Left colon (tissue), 2 donors: ENCODE results near the gene PRPH. TPM values are rescaled to one million over a fixed set of nuclear protein-coding genes. Genes with fewer than 3 reads are reported as not detected.
A peak's percentile ranks its signal among the peaks of the same experiment; 100 is the strongest.
"Not testable (repeated sequence)": the region's sequence is repeated elsewhere in the genome, so short reads cannot be mapped to it uniquely, and the experiment has no call there.

ENCODE experiments used
- ATAC-seq: fragments of 200-7000 bp; cut with Tn5 transposase; one replicate; pipeline ENCODE4 v1.9.1; 2020; ENCODE audit warnings: mild to moderate bottlenecking, moderate library complexity
- DNase-seq, 2 donors: peaks; one replicate each; pipeline ENCODE4 v3.0.0-alpha.2; 2020
- intact Hi-C, 2 donors: fragments of 100-400 bp; cut with DNase I in 1 of 2; cut with micrococcal nuclease in 1 of 2; formaldehyde crosslinking; loops; one replicate each; pipeline versions ENCODE4 v1.11.2 to v1.14.0; 2022; cut with DNase I, micrococcal nuclease
- long read RNA-seq: library from polyadenylated mRNA; unstranded; transcript quantifications from one replicate; pipeline ENCODE4 v2.0.0, GENCODE V29; 2021
- total RNA-seq, 2 donors: library from RNA; stranded (reverse); fragmentation: NEBNext Ultra II Directional; extraction: Animal tissue kit (Norgen Biotek cat#: 25700); gene quantifications; one replicate each; pipeline ENCODE4 v1.2.1, GENCODE V29; 2021
- donor health status: DM: no; HTN: no; CAD: no.
- donor health status: DM: yes; HTN: yes; CAD: no.

The PRPH gene
- 10 to 100 TPM in 1 of 2 donors, 1 to 10 TPM in 1; 5.5 to 14.3 TPM for total RNA-seq
- long read RNA-seq, partial matches to known transcripts = 0 of 1 reads
- long read RNA-seq, other reads (novel, unspliced or antisense) = 1 of 1 reads

DNA sequence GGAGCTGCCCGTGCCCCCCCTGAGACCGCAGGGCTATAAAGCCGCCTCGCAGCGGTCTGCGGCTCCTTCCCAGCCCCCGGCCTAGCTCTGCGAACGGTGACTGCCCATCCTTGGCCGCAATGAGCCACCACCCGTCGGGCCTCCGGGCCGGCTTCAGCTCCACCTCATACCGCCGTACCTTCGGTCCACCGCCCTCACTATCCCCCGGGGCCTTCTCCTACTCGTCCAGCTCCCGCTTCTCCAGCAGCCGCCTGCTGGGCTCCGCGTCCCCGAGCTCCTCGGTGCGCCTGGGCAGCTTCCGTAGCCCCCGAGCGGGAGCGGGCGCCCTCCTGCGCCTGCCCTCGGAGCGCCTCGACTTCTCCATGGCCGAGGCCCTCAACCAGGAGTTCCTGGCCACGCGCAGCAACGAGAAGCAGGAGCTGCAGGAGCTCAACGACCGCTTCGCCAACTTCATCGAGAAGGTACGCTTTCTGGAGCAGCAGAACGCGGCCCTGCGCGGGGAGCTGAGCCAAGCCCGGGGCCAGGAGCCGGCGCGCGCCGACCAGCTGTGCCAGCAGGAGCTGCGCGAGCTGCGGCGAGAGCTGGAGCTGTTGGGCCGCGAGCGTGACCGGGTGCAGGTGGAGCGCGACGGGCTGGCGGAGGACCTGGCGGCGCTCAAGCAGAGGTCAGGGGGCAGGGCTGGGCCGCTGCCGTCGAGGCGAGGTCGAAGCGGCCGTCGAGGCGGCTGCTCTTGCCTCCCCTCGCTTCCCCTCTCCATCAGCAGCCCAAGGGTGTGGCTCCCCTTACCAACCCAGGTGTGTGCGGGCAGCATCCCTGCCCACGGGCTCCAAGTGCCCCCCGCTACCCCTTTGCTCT lies at the start of gene PRPH:
Gene PRPH (plus strand): TSS at position 66 of the 855 bp plus-strand sequence. CDS start 54 bp downstream, at position 120.
- ATAC-seq (no peak), DNase-seq (peak in 1 of 2 donors; percentile 21)
- intact Hi-C loops = no loop called here

DNA sequence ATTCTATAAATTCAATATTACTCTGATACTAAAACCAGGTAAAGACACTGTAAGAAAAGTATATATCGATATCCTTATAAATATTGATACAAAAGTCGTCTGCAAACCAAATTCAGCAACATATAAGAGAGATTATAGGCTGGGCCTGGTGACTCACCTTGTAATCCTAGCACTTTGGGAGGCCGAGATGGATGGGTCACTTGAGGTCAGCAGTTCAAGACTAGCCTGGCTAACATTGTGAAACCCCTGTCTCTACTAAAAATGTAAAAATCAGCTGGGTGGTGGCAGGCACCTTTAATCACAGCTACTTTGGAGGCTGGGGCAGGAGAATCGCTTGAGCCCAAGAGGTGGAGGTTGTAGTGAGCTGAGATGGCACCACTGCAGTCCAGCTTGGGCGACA lies 43.6 kb upstream of the PRPH start:
- ATAC-seq (no peak), DNase-seq (no peak)
- intact Hi-C loops = no loop called here

DNA sequence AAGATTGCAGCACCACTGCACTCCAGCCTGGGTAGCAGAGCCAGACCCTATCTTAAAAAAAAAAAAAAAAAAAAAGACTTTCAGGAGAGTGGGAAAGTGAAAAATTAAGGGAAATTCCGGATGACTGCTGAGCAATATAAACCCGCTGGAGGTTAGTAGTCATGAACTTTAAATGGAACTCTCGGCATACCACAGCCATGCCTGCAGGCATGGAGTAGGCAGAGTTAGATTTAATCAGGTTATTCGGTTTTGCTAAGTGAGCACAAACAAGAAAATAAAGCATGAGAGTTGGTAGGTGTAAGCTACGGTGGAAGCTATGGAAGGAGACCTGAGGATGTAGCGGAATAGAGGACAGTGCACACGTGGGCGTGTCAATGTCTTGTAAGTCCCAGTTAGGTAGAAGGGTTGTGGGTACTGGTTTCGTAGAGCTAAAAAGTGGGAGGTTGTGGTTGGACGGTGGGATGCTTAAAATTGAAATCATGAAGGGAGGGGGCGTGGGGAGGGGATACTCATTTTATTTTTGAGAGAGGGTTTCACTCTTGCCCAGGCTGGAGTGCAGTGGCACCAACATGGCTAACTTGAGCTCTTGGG lies 41.8 kb upstream of the PRPH start:
- intact Hi-C loops = no loop called here
- no peak for ATAC-seq

DNA sequence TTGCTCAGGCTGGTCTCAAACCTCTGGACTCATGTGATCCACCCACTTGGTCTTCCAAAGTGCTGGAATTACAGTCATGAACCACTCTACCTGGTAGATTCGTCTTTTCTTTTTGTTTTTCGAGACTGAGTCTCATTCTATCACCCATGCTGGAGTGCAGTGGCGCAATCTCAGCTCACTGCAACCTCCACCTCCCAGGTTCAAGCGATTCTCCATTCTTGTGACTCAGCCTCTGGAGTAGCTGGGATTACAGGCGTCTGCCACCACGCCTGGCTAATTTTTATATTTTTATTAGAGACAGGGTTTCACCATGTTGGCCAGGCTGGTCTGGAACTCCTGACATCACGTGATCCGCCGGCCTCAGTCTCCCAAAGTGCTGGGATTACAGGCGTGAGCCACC lies 39.5 kb upstream of the PRPH start:
- DNase-seq, intact Hi-C loops, ATAC-seq: not testable (repeated sequence)

More for the DNA sequence above, 41.8 kb upstream of the PRPH start:
- DNase-seq = no peak

DNA sequence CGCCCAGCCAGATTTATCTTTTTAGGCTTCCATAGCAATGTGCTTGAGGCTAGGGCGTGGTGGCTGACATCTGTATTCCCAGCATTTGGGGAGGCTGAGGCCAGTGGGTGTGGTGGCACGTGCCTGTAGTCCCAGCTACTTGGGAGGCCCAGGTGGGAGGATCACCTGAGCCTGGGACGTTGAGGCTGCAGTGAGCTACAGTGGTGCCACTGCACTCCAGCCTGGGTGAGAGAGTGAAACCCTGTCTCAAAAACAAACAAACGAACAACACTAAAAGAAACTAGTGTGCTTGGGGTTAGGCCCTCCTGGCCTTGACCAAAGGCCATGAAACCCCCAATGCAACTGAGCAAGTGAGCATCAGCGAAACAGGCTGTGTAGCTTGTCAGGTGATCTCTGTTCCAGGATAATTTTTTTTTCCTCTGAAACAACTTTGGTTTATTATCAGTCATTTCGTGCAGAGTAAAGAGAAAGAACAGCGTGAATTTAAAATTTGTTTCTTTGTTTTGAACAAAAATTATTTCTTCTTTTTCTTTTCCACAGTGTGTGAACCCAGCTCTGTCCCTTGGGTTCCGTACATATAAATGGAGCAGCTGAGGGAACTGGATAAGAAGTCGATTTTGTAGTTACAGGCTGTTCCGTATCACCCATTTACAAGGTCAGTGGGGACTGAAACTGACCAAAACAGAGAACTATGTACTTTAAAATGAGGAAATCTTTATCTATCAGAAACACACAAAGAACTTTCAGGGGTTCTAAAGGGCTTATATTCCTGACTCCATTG lies 38.9 kb upstream of the PRPH start:
- ATAC-seq (no peak), DNase-seq (no peak)
- intact Hi-C loops = no loop called here

DNA sequence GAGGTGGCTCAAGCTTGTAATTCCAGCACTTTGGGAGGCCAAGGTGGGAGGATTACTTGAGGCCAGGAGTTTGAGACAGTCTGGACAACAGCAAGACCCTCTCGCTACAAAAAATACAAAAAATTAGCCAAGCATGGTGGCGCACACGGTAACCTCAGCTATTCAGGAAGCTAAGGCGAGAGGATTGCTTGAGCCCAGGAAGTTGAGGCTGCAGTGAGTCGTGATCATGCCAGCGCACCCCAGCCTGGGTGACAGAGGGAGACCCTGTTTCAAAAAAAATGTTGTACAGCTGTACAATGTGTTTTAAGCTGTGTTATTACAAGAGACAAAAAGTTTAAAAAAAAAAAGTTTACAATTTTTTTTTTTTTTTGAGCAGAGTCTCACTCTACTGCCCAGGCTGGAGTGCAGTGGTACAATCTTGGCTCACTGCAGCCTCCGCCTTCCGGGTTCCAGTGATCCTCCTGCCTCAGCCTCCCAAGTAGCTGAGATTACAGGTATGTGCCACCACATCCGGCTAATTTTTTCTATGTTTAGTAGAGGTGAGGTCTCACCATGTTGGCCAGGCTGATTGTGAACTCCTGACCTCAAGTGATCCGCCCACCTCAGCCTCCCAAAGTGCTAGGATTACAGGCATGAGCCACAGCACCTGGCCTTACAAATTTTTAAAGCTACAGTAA lies 37.3 kb upstream of the PRPH start:
- ATAC-seq, intact Hi-C loops, DNase-seq: not testable (repeated sequence)

DNA sequence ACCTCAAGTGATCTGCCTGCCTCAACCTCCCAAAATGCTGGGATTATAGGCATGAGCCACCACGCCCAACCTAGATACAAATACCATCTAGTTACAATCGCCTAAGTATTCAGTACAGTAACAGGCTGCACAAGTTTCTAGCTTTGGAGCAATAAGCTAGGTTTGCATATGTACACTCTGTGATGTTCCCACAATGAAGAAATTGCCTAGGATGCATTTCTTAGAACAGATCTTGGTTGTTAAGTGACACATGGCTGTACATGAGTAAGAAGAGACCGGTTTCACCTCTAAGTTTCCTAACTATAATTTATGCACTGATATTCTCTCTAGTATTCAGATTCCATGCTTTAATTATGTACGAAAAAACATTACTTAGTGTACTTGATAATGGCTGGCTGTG lies 35.5 kb upstream of the PRPH start:
- no peak for ATAC-seq
- intact Hi-C loops = no loop called here
- no peak for DNase-seq

DNA sequence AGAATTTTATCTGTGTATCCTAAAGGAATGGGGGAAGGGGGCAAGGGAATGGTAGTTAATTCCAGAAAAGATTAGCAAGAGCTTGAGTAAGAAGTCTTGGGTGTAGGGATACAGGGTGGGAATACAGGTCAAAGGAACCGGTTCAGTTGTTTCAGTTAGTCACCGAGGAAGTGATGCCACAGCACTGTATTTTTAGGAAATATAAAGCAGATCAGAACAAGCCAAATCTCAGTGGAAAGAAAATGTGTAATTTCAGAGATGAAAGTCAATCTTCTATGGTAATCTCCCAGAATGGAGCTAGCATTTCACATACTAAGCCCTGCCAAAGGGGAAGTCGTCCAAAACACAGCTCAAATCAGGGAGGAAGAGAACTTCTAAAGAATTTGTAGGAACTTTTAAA lies 34.8 kb upstream of the PRPH start:
- intact Hi-C loops = no loop called here
- no peak for ATAC-seq
- no peak for DNase-seq

DNA sequence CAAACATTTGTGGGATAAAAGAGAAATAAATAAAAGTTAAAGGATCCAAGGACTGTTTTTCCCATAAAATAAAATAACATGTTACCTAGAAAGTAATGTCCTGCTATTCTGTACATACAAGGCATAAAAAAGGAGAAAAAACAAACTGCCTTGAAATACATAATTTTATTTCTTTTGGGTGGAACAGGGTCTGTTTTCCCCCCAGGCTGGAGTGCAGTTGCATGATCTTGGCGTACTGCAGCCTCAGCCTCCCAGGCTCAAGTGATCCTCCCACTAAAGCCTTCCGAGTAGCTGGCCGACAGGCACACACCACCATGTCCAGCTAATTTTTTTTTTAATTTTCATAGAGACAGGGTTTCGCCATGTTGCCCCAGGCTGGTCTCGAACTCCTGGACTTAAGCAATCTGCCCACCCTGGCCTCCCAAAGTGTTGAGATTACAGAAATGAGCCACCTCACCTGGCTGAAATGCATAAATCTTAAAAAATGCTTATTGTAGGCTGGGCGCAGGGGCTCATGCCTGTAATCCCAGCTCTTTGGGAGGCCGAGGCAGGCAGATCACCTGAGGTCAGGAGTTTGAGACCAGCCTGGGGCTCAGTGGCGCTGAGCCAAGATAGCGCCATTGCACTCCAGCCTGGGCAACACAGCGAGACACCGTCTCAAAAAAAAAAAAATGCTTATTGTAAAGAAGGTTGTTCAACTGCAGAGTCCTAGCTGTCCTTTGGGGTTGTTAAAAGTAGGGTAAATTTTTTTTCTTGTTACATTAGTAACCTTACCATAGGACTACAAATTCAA lies 34.2 kb upstream of the PRPH start:
- no peak for ATAC-seq
- DNase-seq = no peak
- intact Hi-C loops = no loop called here

DNA sequence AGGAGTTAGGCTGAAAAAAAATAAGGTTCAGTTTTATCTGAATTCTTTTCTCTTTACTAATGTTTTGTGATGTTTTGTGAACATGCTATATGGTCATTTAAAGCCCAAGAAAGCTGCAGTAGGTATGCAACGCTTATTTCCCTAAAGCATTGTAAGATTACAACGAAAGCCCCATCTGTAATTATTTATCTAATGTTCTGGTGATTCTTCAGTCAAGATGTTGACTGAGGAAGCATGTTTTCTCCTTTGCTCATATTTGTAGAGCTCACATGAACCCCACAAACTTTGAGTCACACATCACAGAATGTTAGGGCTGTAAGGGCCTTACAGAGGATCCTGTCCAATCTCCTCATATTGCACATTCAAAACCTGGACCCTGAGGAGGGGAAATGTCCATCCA lies 33.2 kb upstream of the PRPH start:
- intact Hi-C loops = no loop called here
- no peak for ATAC-seq

DNA sequence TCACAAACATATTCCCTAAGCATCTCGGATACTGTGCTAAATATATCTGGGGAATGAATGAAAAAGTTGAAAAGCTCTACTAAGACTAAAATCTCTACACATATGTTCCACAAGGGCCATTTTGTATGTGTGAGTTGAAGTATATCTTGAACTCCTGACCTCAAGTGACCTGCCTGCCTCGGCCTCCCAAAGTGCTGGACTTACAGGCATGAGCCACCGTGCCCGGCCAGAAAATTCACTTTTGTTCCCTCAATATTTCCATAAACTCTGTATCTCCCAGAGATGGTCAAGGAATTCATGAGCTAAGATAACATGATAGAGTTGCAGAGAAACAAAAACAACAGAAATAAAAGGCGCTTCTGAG lies 31.6 kb upstream of the PRPH start:
- intact Hi-C loops = no loop called here
- ATAC-seq (no peak), DNase-seq (no peak)

More for the DNA sequence above, 33.2 kb upstream of the PRPH start:
- DNase-seq = no peak

DNA sequence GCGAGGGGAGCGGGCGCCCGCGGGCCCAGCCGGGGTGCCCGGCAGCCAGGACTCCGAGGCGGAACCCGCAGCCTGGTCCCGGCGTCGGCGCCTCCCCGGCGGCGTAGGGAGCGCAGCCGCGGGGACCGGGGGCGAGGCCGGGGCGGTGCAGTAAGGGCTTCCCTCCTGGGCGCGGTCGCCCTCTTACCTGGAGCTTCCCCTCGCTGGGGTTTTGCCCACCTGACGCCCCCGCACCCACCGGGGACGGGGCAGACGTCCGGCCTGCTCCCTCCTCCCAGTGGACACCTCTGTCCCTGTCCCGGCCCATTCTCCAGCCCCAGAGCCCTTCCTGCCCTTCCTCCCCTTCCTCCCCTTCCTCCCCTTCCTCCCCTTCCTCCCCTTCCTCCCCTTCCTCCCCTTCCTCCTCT lies 30.5 kb upstream of the PRPH start:
- intact Hi-C loops = no loop called here
- peak; percentile 63 for ATAC-seq
- no peak for DNase-seq

DNA sequence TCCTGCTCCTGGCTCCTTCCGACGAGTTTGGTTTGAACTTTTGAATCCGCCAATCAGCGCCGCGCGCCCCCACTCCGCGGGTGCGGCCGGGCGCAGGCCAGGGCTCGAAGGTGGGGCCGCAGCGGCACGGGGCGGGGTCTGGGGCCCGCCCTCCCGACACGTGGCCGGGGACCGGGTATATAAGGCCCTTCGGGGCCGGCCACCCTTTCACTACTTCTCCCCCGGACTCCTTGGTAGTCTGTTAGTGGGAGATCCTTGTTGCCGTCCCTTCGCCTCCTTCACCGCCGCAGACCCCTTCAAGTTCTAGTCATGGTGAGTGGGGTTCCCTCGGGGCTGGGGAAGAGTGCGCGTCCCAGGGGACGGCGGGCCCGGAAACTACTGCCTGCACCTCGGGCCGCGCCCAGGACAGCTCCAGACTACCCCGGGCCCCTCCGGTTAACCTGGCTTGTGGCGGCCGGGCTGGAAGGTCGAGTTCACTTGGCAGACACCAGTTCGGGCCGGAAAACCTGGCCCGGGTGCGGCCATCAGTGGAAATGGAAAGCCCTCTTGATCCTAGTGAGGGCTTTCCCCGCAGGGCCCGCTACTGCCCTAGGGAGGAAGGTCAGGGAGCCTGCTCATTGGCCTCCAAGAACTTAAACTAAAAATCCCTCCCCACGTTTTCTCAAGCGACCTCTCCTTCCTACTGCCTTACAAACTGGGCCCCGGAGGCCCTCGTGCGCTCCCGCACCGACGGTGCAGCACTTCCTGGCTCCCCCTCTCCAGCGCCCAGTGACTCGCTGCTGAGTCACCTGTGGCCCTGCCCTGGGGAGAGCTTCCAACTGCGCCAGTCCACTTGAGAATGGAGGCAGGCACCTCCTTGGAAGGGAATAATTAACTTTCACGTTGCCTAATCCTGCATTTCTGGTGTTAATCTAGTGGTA lies 29.8 kb upstream of the PRPH start, which contains the start of gene TUBA1C:
Gene TUBA1C (plus strand): TSS at position 210 of the 920 bp plus-strand sequence. CDS start 100 bp downstream, at position 310.
- intact Hi-C loops = no loop called here

DNA sequence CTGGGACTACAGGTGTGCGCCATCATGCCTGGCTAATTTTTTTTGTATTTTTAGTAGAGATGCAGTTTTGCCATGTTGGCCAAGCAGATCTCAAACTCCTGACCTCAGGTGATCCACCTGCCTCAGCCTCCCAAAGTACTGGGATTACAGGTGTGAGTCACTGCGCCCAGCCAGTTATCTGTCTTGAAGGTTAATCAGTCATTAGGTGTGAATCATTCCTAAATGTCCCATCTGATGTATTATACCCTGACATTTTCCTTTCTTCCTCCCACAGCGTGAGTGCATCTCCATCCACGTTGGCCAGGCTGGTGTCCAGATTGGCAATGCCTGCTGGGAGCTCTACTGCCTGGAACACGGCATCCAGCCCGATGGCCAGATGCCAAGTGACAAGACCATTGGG lies 25.8 kb upstream of the PRPH start:
- ATAC-seq, intact Hi-C loops, DNase-seq: not testable (repeated sequence)

More for the DNA sequence above, 29.8 kb upstream of the PRPH start, which contains the start of gene TUBA1C:
- DNase-seq (peak; percentile 94 to 95), ATAC-seq (peak; percentile 85)

DNA sequence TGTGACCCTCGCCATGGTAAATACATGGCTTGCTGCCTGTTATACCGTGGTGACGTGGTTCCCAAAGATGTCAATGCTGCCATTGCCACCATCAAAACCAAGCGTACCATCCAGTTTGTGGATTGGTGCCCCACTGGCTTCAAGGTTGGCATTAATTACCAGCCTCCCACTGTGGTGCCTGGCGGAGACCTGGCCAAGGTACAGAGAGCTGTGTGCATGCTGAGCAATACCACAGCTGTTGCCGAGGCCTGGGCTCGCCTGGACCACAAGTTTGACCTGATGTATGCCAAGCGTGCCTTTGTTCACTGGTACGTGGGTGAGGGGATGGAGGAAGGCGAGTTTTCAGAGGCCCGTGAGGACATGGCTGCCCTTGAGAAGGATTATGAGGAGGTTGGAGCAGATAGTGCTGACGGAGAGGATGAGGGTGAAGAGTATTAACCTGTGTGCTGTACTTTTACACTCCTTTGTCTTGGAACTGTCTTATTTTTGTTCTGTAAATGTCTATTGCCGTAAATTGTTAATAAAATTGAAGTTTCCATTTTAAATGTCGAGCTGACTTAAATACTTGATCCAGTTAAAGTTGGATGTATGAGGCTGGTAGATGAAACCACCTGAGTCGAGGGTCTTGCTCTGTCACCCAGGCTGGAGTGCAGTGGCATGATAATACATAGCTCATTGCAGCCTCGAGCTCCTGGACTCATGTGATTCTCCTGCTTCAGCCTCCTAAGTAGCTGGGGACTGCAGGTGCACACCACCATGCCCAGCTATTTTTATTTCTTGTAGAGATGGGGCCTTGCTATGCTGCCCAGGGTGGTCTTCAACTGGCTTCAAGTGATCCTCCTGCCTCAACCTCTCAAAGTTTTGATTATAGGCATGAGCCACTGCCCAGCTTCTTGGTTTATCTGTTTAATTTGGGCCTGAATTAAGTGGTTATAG lies 21.9 kb upstream of the PRPH start:
- intact Hi-C loops = no loop called here

More for the DNA sequence above, 21.9 kb upstream of the PRPH start:
- DNase-seq = no peak
- no peak for ATAC-seq
